GM21381 (cell line): Measurements from ENCODE around the gene BCAS3.

ENCODE experiments used
- ATAC-seq: cut with Tn5 transposase; IDR thresholded peaks from one replicate; pipeline ENCODE4 v1.9.1; 2021; ENCODE audit warnings: mild to moderate bottlenecking, moderate library complexity; ENCODE audit not compliant: unreplicated experiment

BCAS3 gene

DNA sequence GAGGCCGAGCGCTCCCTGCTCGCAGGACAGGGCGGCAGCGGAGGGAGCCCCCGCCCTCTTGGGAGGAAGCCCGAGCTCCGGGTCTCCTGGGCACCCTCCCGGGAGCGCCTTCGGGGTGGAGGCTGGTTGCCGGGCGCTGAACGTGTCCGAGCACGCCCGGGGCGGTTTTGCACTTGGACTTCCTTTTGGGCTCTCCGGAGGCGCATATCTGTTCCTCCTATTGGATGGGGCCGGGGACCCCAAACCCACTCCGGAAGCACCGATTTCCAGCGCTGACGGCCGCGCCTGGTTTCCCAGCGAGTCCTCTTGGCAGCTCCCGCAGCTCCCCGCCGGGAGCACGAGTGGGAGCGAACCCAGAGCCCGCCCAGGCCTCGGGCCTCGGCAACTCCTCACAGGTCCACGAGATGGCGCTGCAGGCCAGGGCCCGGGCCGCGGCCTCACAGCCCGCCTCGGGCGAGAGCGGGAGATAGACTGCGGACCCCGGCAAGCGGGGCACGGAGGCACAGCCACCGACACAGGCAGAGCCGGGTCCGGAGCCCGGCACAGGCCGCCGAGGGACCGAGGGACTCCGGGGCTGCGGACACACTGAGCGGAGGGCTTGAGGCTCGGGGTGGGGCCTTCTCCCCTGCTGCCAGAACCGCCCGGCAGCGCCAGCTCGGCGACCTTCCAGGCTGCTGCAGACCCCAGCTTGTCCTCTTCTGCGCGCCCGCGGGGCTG lies 734.6 kb downstream of the BCAS3 start:
- peak; percentile 64 for ATAC-seq

DNA sequence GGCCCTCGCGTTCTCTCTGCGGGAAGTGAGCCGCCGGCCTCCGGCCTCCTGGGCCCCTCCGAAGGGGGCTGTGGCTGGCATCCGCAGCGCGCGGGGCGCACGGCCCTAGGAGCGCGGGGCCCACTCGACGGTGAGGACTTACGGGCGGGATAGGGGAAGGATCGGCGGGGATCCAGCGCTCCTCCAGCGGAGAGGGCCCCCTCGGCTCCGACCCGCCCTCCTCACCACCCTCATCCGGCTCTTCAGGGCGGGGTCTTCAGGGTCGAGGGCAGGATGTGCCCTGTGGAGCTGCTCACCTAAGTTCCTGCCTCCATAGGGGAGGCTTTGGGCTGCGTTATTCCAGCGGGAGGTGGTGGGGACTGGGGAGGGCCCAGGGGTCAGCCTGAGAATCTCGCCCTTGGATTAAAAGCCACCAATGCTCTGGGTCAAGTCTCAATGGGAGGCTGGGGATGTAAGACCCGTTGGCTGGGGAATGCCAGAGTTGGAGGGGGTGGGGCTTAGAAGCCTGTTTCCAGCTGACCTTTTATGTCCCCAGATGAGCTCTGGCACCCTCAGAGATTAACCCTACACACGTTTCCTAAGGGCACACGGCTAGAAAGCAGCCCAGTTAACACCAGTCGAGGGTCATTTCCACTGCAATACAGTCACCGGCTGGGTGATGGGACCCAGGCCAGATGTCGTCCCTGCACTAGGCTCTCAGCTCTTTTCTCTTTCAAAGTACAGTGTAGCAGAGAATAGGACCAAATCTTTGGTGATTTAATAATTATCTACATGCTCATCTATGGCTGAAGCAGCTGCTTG lies 735.4 kb downstream of the BCAS3 start:
- no peak for ATAC-seq

DNA sequence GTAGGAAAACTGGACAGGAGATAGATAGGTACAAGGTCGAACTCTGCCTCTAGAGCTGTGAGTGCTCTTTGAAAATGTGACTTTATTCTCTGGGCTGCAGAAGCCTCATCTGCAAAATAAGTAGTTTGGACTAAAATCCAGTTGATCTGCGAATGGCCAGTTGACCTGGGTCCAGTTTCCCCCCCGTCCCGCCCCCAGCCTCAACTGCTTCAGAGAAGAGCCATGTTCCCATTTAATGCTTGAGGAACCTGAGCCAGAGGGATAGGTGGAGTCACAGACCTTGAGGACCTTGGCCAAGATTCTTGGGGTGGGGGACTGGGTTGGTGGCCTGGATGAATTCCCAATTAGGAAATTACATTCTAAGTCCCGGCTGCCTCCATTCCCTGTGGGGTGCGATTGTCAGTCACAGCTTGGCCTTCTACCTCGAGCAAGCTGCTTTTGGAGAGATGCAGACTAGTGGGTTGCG lies 736.0 kb downstream of the BCAS3 start:
- ATAC-seq: no peak

DNA sequence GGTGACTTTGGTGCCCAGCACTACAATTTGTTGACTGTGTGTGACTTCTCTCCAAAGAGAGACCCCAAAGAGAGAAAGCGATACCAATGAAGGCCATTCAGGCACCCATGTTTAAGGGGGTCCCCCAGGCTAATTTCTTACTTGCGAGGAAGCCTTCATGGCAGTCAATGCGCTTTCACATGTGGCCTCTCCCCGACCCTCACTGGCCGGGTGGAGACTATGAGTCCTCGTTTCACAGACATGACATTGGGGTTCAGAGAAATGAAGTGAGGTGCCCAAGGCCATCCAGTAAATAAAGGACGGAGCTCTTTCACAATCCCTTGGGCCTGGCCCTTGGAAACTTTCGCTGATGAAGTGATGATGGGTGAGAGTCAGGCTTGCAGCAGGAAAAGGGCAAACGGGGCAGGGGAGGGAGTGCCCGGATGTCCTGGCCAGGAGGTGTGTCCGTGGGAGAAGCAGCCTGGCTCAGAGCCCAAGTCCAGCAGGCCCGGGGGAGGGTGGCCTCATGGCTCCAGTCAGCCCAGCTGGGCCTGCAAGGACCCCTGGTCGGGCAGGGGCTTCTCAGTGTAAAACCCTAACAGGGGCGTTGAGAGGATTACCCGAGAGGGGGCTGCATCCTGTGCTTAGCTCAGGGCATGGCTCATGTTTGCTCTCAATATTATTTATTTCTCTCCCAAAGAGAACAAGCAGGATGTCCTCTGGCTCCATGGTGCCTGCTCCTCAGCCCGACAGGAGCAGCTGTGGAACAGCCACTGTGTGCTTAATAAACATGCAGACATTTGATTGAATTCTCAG lies 736.7 kb downstream of the BCAS3 start:
- ATAC-seq: no peak

DNA sequence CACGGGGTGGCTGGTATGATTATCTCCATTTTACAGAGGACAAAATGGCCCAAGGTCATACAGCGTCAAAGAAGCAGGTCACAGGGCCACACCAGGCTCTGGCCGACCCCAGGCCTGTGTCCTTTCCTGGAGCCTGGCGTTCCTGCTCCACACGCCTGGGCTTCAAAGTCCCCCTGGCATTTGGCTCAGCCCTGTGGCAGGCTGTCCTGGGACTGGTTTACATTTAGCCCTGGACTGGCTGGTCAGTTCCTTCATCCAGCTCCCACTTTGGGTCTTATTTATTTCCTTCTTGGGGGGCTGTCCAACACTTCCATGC lies 737.2 kb downstream of the BCAS3 start:
- ATAC-seq: no peak

DNA sequence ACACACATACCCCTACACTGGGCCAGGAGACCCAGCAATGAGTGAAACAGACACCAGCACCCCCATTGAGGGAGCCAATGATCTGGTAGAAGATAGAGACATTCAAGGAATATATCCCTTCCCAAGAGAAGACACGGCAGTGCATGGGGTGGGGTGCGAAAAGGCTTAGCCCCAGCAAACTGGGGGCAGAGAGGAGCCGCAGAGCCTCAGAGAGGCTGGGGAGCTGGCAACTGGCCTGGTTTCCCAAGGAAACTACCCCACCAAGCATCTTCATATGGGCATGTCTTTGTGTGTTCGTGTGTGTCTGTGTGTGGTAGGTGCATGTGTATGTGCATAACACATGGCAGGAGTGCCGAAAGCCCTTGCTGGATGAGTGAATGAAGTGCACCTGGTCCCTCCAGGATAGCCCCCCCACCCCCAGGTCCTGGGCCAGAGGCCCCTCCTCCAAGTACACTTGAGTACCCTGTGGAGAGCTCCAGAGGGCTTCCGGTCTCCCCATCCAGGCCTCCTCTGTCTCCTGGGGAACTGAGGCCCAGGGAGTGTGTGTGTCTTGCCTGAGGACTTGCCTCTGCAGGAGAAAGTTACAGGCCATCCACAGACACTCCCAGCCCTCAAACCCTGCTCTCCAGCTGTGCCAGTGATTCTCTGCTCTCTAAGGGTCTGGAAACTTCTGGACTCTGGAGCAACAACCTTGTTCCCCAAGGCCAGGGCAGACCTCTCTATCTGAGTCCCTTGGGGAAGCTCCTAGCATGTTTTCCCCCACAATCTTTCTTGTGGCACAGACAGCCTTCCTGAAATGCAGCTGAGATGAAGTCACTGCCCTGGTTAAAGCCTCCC lies 737.9 kb downstream of the BCAS3 start:
- no peak for ATAC-seq

DNA sequence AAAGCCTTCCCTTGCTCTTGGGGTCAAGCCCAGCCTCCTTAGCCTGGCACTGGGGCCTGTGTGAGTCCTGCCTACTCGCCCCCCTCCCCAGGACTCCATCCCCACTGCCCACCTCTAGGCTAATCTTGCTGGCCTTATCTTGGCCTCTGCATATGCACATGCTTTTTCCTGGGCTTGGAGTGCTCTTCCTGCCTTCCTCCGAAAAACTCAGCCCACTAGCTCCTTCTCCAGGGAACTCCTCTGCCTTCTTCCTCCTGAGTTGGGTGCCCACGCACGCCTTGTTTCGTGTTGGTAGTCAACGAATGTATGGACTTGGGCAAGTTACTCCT lies 738.5 kb downstream of the BCAS3 start:
- no peak for ATAC-seq

DNA sequence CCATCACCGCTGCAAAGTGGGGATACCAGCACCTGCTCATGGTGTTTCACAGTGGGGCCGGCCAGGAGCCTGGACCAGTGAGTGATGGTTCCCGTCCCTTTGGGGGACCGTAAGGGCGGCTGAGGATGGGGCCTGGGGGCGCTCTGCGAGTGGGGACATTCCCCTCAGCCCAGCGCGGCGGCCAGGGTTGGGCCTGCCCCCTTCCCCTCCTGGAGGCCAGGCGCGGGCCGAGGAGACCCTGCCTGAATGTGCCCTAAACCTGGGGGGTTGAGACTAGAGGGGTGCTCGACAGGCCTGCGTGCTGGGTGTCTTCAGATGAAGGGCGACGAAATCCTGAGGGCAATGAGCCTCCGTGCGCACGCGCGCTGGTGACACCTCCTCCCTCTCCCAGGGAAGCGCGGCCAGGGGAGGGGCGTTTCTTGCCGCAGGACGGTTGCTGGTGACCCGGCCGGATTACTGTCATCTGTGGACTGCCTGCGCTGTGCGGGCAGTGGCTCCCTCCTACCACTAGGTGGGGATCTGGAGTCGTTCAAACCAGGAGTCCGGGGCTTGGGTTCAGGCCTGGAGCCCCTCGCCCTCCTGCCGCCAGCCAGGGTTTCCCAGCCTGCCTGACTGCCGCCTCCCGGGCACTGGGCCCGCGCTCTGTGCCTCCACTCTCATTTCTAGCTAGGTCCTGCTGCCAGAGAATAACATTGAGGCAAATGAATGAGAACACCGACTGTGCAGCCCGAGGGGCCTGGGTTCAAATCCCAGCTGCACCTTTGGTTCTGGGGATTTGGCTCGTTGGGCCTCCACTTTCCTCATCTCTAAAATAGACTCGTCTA lies 739.1 kb downstream of the BCAS3 start:
- ATAC-seq: no peak

DNA sequence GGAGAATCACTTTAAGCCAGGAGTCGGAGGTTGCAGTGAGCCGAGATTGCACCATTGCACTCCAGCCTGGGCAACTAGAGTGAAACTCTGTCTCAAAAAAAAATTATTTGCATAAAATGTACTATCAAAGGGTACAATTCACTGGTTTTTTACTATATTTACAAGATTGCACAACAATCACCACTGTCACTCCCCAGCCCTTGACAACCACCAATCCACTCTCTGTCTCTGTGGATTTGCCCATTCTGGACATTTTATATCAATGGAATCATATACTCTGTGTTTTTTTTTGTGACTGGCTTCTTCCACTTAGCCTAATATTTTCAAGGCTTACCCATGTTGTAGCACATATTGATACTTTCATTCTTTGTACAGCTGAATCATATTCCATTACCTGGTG lies 740.8 kb downstream of the BCAS3 start:
- no peak for ATAC-seq

DNA sequence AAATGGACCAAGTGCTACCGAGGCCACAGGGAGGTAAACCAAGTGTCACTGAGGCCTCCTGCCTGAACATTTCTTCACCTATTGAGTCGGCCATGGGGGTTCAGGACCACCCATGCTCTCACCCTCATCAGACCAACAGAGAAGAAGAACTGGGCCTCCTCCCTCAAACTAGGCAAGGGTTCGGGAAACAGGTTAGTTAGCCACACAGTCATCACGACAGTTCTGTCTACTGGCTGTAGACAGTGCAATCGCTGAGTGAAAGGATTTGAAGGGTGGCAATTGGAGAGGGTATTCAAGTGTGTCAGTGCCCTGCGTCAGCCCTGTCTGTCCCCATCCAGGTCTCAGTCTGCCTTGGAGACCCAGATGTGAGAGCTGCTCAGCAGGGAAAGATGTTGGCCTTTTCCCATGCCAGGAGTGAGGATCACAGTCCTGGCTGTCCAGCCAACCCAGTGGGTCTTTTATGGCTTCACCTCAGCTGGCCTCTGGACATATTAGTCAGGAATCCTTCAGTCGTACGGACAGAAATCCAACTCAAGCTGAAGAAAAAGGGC lies 741.9 kb downstream of the BCAS3 start:
- no peak for ATAC-seq

DNA sequence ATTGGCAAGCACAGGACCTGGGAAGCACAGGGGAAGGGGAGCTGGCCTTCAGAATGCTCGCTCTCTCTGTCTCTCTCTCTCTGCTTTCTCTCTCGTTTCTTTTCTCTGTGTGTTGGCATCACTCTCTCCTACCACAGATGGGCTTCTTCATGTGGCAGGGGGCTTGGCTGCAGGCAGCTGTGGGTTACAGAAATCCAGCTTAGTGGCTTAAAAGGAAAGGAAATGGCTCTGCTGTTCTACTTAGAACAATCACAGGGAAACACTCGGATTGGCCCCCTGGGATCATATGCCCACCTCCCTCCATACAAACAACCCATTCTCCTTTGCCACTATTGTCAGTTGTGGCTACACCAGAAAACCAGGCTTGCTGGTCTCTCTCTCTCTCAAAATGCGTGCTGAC lies 742.4 kb downstream of the BCAS3 start:
- ATAC-seq: no peak

DNA sequence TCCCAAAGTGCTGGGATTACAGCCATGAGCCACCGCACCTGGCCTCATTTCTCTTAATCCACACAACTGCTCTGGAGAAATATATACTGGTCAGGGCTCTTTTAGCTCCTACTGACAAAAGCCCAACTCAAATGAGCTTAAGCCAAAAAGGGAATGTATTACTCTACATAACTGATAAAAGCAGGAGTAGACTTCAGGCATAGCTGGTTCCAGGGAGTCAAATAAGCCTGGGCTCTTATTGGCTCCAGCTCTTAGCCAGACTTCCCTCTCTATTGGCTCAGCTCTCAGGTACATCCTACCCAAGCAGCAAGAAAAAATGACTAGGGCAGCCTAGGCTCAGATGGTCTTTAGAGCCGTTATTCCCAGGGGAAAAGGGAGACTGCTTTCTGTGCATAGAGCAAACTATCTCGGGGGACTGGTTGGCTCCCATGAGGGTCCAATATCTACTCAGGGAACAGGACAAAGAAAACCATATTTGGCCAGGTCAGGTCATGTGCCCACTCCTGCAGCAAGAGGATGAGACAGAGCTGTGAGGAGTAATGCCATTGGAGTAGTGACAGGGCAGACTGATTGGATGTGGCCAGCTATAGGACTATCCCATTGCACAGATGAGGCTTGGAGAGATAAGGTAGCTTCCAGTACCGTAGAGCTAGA lies 743.2 kb downstream of the BCAS3 start:
- no peak for ATAC-seq

DNA sequence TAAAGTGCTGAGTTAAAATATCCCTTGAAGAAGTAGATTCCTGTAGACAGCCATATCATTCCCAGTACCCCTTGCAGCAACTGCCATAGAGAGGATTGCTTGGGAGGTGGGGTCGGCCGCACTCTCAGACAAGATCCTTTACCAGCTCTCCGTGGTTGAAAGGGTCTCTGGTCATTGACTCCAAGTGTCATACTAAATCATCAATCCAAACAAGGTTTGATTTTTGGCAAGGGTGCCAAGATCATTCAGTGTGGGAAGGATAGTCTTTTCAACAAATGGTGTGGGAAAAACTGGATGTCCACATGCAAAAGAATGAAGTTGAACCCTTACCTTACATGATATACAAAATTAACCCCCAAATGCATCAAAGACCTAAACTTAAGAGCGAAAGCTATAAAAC lies 743.8 kb downstream of the BCAS3 start:
- ATAC-seq: no peak

DNA sequence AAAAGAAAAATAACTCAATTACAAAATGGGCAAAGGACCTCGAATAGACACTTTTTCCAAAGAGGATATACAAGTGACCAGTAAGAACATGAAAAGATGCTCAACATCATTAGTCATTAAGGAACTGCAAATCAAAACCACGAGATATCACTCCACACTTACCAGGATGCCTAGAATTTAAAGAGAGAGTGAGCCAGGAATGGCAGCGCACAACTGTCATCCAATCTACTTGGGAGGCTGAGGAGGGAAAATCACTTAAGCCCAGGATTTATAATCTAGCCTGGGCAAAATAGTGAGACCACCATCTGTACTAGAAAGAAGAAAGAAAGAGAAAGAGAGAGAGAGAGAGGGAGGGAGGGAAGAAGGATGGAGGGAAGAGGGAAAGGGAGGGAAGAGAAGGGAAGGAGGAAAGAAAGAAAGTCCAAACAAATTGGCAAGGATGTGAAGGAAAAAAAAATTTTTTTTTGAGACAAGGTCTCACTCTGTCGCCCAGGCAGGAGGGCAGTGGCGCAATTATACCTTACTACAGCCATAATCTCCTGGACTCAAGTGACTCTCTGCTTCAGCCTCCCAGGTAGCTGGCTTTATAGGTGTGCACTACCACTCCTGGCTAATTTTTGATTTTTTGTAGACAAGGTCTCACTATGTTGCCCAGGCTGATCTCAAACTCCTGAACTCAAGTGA lies 744.6 kb downstream of the BCAS3 start:
- ATAC-seq: no peak

DNA sequence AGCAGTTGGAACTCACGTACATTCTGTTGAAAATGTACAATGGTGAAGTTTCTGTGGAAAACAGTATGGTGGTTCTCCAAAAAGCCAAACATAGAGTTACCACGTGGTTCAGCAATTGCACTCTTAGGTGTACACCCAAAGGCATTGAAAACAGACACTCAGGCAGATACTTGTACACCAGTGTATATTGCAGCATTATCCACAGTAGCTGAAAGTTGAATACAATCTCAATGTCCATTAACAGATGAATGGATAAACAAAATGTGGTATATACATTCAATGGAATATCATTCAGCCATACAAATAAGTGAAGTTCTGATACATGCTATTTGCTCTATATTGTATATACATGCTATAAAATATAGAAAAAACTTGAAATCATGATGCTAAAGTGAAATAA lies 745.2 kb downstream of the BCAS3 start:
- no peak for ATAC-seq

DNA sequence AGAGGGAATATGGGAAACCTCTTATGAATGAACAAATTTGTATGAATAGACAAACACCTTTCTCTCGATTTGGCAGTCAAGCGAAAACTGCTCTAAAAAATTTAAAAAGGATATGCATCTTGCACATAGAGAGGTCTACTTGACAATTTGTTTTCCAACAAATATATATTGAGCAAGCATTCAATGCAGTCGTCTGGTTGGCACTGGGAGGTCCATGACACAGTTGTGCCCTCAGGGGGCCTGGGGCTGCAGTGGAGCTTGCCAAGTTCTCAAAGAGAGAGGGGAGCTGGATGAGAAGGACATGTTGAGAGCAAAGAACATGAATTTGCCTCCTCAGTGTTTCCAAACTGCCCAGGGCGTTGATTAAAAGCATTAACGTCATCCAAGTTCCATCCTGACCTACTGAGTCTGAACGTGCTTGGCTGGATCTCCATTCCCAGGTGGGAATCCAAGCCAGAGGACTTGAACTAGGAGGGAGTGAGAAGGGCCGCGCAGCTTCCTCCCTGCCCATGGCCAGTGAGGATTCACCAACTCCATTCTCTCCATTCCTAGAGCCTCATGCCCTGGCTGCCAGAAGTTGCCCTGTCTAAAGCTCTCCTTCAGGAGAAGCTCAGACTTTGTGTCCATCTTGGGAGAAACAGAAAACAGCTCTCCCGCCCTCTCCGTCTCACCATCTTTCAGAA lies 746.5 kb downstream of the BCAS3 start:
- no peak for ATAC-seq

DNA sequence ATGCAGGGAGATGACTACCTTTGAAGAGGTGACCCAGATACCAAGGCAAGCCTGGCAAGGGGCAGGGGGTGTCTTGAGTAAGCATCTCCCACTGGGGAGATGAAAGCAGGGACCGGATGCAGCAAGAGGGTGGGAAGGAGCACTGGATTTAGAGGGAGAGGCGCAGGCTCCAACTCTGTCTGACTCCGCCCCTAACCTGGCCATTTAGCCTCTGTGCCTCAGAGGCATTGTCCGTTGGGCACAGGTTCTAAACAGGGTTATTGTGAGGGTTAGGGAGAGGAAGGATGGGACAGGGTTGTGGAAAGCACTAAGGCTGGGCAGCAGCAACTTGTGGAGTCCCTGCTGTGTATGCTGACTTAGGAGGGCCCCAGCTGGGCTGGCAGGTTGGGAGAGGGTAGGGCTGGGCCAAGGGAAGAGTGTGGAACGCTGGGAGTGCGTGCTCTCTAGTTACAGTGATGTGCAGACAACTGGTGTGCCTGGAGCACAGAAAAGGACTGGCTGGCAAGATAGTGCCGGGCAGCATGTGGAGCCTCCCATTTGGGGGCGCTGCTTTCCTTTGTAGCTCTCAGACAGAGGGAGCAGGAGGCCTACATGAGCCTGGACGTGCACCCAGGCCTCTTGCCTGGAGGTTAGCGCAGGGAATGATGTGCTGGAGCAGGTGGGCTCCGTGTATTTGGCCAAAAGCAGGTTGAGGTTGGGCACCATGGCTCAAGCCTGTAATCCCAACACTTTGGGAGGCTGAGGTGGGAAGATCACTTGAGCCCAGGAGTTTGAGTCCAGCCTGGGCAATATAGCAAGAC lies 748.2 kb downstream of the BCAS3 start:
- ATAC-seq: no peak
